HG02610 (cell line): ENCODE data around the gene SLC2A6.

Source experiments
- ATAC-seq: cut with Tn5 transposase; IDR thresholded peaks from one replicate; pipeline ENCODE4 v1.9.1; 2021; ENCODE audit warnings: mild to moderate bottlenecking, moderate library complexity; ENCODE audit not compliant: unreplicated experiment

Gene SLC2A6

DNA sequence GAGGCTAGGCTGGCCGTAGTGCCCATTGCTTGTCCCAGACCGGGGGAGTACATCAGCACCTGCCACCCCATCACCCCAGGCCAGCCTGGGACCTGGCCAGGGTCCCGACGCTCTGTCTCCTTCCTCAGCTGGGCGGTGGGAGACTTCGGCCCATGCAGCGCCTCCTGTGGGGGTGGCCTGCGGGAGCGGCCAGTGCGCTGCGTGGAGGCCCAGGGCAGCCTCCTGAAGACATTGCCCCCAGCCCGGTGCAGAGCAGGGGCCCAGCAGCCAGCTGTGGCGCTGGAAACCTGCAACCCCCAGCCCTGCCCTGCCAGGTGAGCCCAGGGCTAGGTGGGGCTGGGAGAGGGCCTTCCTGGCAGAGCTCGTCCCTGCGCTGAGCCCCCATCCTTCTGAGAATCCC, 35.7 kb downstream of the SLC2A6 start:
- ATAC-seq, result no peak

DNA sequence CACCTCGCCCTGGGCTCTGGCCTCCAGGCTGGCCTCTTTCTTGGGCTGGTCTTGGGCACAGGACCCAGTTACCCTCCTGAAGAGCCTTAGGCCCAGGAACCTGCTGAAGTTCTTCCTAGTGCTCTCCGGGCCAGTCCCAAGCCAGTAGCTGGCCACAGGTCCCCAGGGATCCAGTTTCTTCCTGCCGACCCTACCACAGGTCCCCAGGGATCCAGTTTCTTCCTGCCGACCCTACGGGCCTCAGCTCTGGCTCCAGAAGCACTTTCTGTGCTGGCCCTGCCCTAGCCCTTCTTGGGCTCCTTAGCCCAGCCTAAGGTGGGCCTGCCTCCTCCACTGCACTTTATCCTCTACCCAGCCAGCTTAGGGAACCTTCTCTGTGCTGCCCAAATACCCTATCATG, 37.3 kb downstream of the SLC2A6 start:
- no peak for ATAC-seq

DNA sequence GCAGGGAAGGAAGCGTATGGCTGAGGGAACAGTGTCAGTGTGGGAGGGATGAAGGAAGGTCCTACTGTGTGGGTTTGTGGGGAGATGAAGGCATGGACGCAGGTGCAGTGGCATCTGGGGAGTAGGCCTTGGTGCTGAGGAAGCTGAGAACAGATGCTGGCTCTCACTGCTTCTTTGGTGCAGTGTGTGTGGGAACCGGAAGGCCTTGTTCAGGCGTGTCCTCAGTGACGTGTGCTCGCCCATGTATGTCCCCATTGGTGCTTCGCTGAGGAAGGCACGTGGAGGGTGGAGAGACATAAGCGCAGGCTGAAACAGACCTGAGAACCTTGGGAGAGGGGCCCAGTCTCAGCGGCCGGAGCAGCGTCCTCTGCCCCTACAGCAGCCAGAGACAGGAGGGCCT, 38.0 kb downstream of the SLC2A6 start:
- peak; percentile 64 for ATAC-seq

DNA sequence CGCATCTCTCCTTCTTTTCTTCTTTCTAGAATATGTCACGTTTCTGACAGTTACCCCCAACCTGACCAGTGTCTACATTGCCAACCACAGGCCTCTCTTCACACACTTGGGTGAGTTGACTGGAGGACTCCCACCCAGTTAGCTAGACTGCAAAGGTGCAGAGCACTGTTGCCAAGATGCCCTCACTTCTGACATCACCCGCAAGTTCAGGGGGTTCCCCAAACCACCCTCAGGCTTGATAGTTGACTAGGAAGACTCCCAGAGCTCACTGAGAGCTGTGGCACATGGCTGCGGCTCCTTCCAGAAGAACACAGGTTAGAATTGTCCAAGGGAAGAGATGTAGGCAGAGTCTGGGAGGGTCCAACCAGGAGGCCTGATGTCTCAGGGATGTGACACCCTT, 39.6 kb downstream of the SLC2A6 start:
- no peak for ATAC-seq

DNA sequence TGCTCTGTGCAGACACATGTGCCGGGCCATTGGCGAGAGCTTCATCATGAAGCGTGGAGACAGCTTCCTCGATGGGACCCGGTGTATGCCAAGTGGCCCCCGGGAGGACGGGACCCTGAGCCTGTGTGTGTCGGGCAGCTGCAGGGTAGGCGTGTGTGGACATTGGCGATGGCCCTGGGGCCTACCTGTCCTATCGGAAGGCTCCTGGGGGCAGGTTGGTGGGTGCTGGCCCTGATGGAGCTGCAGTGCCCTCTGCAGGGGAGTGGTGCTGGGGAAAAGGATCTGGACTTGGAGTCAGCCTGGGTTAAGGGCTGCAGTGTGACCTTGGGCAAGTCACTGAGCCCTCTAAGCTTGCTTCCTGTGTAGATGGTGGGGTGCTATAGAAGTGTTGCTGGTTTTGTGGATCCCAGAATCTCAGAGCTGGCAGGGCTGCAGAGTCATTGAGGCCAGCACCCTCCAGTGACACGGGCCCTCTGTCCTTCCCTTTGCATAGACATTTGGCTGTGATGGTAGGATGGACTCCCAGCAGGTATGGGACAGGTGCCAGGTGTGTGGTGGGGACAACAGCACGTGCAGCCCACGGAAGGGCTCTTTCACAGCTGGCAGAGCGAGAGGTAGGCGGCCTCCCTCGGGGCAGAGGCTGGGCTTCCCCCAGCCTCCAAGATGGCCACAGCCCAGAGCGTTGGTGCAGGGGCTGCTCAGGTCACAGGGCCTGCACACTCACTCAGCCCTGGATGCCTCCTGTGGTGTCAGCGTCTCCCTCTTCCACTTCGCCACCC, 41.0 kb downstream of the SLC2A6 start:
- no peak for ATAC-seq

DNA sequence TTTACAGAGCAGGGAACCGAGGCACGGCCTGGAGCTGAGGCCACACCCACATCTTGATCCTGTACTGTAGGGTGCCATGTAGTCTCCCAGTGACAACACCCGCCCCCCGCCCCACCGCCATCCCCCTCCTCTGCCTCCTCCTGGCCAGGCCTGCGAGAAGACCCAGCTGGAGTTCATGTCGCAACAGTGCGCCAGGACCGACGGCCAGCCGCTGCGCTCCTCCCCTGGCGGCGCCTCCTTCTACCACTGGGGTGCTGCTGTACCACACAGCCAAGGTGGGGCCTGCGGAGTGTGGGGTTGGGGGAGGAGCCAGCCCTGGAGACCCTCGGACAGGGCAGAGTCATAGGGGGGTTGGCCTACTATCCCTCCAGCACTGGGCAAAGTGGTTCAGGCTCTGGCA, 42.2 kb downstream of the SLC2A6 start:
- no peak for ATAC-seq

DNA sequence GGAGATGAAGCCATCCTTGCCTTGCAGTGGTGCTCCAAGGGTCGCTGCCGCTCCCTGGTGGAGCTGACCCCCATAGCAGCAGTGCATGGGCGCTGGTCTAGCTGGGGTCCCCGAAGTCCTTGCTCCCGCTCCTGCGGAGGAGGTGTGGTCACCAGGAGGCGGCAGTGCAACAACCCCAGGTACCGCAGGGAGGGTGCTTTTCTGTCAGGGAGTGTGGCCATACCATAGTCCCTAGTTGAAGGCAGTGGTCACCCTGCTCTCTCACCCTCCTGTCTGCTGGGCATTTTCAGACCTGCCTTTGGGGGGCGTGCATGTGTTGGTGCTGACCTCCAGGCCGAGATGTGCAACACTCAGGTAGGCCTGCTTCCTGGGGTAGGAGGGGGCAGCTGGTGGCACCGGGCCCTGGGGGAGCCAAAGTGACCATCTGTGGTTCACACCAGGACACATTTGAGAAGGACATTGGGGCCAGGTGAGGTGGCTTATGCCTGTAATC, 45.5 kb downstream of the SLC2A6 start:
- no peak for ATAC-seq

DNA sequence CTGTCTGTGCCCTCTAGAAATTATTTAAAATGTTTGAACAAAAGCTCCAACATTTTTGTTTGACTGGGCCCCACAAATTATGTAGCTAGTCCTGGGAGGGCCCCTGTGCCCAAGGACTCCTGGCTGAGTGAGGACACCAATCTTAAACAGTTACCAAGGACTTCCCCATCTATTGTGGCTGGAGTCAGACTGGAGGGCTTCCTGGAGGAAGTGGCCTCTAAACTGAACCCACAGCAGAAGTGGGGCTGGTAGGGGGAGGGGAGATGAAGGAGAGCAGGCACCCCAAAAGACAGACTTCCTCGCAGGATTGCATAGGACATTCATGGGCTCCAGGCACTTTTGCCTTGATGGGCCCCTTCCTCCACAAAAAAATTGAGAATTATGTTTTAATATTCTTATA, 48.7 kb downstream of the SLC2A6 start:
- no peak for ATAC-seq

DNA sequence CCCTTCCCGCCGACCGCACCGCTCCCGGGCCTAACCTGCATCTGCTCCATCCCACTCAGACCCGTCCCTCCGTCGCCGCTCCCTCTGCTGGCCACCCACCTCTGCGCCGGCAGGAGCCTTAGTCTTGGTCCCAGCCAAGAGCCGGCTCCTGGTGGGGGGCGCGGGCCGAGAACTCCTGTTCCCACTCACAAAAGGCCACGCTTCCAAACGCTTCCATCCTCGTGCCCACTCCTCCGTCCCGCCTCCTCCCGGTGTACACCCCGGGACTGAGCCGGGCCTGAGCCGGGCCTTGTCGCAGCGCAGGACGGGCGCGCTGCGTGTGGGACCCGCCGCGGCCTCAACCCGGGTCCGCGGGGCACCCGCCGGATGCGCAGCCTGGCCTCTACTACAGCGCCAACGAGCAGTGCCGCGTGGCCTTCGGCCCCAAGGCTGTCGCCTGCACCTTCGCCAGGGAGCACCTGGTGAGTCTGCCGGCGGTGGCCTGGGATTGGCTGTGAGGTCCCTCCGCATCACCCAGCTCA, 49.2 kb downstream of the SLC2A6 start:
- ATAC-seq, result no peak

DNA sequence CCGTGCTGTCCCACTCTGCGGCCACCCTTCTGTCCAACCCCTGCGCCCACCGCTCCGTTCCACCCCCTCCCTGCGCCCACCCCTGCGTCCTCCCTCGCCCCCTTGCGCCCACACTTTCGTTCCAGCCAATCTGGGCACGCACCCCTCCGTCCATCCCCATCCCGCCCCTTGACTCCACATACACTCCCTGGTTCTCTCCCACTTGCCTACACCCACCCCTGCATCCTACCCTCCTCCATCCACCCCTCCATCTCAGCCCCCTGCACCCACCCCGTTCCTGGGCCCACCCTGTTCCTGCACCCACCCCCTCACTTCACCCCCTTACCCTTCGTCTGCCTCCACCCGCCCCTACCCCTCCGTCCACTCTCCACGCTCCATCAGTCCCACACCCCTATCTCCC, 49.7 kb downstream of the SLC2A6 start:
- no peak for ATAC-seq

DNA sequence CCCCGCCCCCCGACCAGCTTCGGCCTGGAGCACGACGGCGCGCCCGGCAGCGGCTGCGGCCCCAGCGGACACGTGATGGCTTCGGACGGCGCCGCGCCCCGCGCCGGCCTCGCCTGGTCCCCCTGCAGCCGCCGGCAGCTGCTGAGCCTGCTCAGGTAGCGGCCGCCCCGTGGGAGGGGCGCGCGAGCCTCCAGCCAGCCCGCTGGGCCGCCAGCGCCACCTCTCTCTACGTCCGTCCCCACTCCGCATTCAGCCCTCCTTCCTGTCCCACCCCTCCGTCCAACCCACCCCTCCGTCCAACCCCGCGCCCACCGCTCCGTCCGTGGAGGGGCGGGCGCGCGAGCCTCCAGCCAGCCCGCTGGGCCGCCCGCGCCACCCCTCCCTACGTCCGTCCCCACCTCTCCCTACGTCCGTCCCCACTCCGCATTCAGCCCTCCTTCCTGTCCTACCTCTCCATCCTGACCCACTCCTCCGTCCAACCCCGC, 50.2 kb downstream of the SLC2A6 start:
- no peak for ATAC-seq

DNA sequence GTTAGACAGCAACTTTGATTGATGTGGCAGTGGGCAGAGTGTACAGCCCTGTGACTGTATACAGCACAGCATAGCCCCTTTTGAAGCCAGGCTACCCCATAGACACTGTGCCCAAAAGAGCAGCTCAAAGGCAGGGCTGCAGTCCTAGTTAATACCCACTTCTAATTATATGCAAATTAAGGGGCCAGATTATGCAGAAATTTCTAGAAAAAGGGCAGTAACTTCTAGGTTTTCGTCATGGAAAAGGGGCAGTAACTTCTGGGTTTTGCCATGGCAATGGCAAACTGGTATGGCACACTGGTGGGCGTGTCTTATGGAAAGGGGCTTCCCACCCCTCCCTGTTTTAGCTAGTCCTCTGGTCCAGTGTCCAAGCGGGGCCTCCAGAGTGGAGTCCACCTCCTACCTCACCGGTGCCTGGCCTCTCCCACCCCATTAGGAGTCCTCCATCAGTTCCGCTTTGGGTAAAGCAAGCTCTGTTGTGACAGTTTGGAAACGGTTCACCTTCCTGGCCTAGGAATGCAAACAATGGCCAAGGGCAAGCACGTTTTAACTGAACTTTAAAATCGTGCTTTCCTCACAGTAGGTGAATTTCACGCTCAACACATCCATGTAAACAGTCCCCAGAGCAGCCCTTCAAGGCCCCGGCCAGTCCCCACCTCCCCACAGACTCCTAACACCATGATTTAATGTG, 51.1 kb downstream of the SLC2A6 start:
- no peak for ATAC-seq

DNA sequence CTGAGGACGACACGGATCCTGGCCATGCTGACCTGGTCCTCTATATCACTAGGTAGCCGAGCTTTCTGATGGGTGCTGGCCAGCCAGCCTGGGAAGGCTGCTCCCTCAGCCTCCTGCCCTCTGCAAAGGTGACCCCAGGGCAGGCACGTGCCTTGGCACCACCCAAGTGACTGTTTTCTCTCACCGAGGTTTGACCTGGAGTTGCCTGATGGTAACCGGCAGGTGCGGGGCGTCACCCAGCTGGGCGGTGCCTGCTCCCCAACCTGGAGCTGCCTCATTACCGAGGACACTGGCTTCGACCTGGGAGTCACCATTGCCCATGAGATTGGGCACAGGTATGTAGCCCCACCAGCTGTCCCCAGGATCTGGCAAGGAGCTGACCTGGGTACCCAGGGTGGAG, 52.9 kb downstream of the SLC2A6 start:
- ATAC-seq, result no peak

DNA sequence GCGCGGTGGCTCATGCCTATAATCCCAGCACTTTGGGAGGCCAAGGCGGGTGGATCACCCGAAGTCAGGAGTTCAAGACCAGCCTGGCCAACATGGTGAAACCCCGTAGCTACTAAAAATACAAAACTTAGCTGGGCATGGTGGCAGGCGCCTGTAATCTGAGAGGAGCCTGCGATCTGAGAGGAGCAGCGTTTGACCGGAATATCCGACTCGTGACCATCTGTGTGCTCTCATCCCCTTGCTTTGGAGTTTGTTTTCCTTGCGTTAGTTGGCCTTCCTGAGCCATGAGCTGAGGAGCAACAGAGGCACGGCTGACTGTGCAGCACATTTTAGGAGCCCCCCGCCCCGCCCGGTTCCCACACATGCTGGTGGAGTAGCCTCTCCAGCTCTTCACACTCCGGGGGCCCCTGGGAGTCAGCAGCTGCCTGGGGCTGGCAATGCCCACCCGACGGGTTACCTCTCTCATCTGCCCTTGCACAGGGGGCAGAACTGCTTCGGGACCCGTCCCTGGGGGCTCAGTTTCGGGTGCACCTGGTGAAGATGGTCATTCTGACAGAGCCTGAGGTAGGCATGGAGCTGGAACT, 53.8 kb downstream of the SLC2A6 start:
- no peak for ATAC-seq

DNA sequence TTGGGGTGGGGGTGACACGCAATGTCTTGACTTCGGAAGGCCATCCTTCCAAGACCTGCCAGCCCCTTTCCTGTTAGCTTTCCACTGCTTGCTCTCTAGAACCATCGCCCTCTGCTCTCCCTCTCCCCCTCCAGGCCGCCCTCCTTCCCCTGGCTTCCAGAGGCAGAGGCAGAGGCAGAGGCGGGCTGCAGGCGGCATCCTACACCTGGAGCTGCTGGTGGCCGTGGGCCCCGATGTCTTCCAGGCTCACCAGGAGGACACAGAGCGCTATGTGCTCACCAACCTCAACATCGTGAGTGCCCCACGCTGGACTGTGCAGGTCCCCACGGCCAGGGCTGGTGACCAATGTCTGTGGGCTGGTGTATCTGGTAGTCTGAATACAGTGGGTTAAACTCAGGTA, 54.7 kb downstream of the SLC2A6 start:
- ATAC-seq, result no peak

DNA sequence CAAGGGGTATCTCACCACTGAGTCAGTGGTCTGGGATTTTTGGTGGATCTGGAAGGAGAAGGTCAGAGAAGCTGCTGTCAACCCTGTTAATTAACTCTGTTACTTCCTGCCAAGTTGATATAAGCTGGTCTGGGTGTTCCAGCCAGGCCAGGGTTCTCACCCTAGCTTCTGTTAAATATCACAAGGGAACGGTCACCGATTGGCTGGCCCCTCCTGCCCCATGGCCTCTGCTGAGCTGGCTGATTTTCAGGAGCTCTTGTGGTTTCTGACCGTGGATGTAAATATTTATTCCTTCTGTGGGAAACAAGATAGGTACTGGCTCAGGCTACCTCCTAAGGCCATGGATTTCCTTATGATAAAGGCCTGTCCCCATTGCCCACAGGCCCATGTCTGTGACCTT, 55.7 kb downstream of the SLC2A6 start:
- ATAC-seq, result no peak

DNA sequence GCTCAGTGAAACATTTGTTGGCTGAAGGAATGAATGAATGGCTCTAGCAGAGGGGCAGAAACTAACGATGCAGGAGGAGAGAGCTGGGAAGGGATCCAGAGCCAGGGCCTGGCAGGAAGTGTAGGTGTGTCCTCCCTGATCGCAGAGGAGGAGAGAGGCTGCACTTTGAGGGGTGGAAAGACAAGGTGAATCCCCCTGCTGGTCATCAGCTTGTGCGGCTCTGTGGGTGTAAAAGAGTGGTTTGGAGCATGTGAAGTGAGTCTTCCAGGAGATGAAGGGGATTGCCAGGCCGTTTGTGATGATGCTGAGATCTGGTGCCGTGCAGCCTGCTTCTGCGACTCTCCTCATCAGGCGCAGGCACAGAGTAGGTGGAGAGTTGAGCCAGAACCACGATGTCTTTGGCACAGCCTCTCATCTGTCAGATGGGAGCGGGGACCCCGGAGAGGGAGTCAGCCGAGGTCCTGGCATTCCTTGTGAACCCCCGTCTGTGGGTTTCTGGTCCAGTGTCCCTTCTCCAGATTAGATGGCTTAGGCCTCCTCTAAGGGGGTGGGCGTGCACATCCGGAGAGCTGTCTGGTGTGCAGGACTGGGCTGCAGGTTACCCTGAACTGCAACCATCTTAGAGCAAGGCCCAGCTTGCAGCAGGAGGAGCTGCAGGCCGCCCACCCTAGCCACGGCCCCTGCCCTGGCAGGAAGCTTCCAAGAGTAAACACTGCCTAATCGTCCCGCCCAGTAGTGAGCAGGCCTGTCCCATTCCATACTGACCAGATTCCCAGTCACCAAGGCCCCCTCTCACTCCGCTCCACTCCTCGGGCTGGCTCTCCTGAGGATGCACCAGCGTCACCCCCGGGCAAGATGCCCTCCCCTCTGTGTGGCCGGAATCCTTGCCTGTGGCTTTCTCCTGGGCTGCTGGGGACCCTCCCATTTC, 57.0 kb downstream of the SLC2A6 start, which contains the start of gene ADAMTS13:
Gene ADAMTS13 (plus strand): TSS at position 753 of the 928 bp plus-strand sequence. CDS start 77 bp downstream, at position 830.
- ATAC-seq, result peak; percentile 56
